Measurements from ENCODE around the gene MEGF10.
"Not testable (repeated sequence)": the region's sequence is repeated elsewhere in the genome, so short reads cannot be mapped to it uniquely, and the experiment has no call there.

Gene MEGF10

GRCh38 chr5:127313847-127314473 is 23.4 kb downstream of the MEGF10 start:
- H3K27ac ChIP-seq (ENCODE audit: low read depth, low read length, poor library complexity, severe bottlenecking), result no peak overlapping the region
- H3K79me2 ChIP-seq (ENCODE audit: insufficient read depth, low read length), result no peaks in the 10 kb centered on the region
- H3K9ac ChIP-seq (ENCODE audit: low read length), result no peak overlapping the region
- H3K36me3 ChIP-seq (ENCODE audit: insufficient read depth, low read length), result no peaks in the 10 kb centered on the region
- H2AFZ ChIP-seq (ENCODE audit: low read length), result no peak overlapping the region
- H3K9me2 ChIP-seq (ENCODE audit: low read depth, low read length), result no peaks in the 10 kb centered on the region
- TF ChIP-seq CTCF (IDR thresholded peaks at IDR 0.05; ENCODE audit: low read length) (peak; percentile 77), EZH2 (IDR thresholded peaks at IDR 0.05; ENCODE audit: borderline replicate concordance, low read length) (no peak)
- H4K20me1 ChIP-seq (ENCODE audit: insufficient read depth, low read length), result no peaks in the 10 kb centered on the region
- H3K4me3 ChIP-seq (ENCODE audit: low read depth, low read length, poor library complexity, severe bottlenecking), result no peak overlapping the region
- H3K4me1 ChIP-seq (ENCODE audit: insufficient read depth, low read length, severe bottlenecking), result no peaks in the 10 kb centered on the region
- H3K4me2 ChIP-seq (ENCODE audit: low read length), result no peak overlapping the region
- H3F3A ChIP-seq (ENCODE audit: insufficient read depth, low read length), result no peaks in the 10 kb centered on the region
- H3K9me3 ChIP-seq (ENCODE audit: low read length), result no peaks in the 10 kb centered on the region
- H3K27me3 ChIP-seq (ENCODE audit: insufficient read depth, low read length), result no peaks in the 10 kb centered on the region

- Histone ChIP-seq H3K27me3 (ENCODE audit: insufficient read depth, low read length) (no peaks in the 10 kb centered on the region), H2AFZ (ENCODE audit: low read length) (no peak overlapping the region), H3K79me2 (ENCODE audit: insufficient read depth, low read length) (no peaks in the 10 kb centered on the region), H3K36me3 (ENCODE audit: insufficient read depth, low read length) (no peaks in the 10 kb centered on the region), H3K9me3 (ENCODE audit: low read length) (no peaks in the 10 kb centered on the region), H4K20me1 (ENCODE audit: insufficient read depth, low read length) (no peaks in the 10 kb centered on the region), H3K4me2 (ENCODE audit: low read length) (no peak overlapping the region), H3K9me2 (ENCODE audit: low read depth, low read length) (no peaks in the 10 kb centered on the region), H3F3A (ENCODE audit: insufficient read depth, low read length) (no peaks in the 10 kb centered on the region), H3K4me1 (ENCODE audit: insufficient read depth, low read length, severe bottlenecking) (no peaks in the 10 kb centered on the region), H3K9ac (ENCODE audit: low read length) (no peak overlapping the region), H3K4me3 (ENCODE audit: low read depth, low read length, poor library complexity, severe bottlenecking) (no peak overlapping the region), H3K27ac (ENCODE audit: low read depth, low read length, poor library complexity, severe bottlenecking) (no peak overlapping the region)
- no peak for TF ChIP-seq CTCF (IDR thresholded peaks at IDR 0.05; ENCODE audit: low read length)
- TF ChIP-seq EZH2 (IDR thresholded peaks at IDR 0.05; ENCODE audit: borderline replicate concordance, low read length), result no peak
Observed at GRCh38 chr5:127316011-127316410, 25.4 kb downstream of the MEGF10 start.

GRCh38 chr5:127317385-127317784 is 26.8 kb downstream of the MEGF10 start:
- not testable (repeated sequence) for H3K4me3 ChIP-seq (ENCODE audit: low read depth, low read length, poor library complexity, severe bottlenecking); H3K27me3 ChIP-seq (ENCODE audit: insufficient read depth, low read length); H2AFZ ChIP-seq (ENCODE audit: low read length); H3K27ac ChIP-seq (ENCODE audit: low read depth, low read length, poor library complexity, severe bottlenecking); H3K36me3 ChIP-seq (ENCODE audit: insufficient read depth, low read length); H3K4me2 ChIP-seq (ENCODE audit: low read length); H3K9ac ChIP-seq (ENCODE audit: low read length); H3K79me2 ChIP-seq (ENCODE audit: insufficient read depth, low read length); H3K4me1 ChIP-seq (ENCODE audit: insufficient read depth, low read length, severe bottlenecking); H4K20me1 ChIP-seq (ENCODE audit: insufficient read depth, low read length); H3K9me2 ChIP-seq (ENCODE audit: low read depth, low read length); H3K9me3 ChIP-seq (ENCODE audit: low read length); H3F3A ChIP-seq (ENCODE audit: insufficient read depth, low read length)
